ENCODE data around the gene SPTBN4.

- no peak for TF ChIP-seq CTCF (conservative IDR thresholded peaks at IDR 0.05)
- TF ChIP-seq EZH2 (IDR thresholded peaks at IDR 0.05; ENCODE audit: low read depth) = no peak
Measured at GRCh38 chr19:40613690-40614621, 147.2 kb downstream of the SPTBN4 start.

Measured in PC-9 (cell line).